ENCODE results near the gene PDIK1L.

The PDIK1L gene

GRCh38 chr1:26070296-26070962, 41.2 kb upstream of the PDIK1L start:
- TF ChIP-seq CTCF (IDR thresholded peaks at IDR 0.05; ENCODE audit: borderline replicate concordance, insufficient read depth, low read depth, low read length): no peak
- no peak overlapping the region for H3K4me3 ChIP-seq (ENCODE audit: low read depth, low read length)

- TF ChIP-seq CTCF (IDR thresholded peaks at IDR 0.05; ENCODE audit: borderline replicate concordance, insufficient read depth, low read depth, low read length): no peak
- no peak overlapping the region for H3K4me3 ChIP-seq (ENCODE audit: low read depth, low read length)
These were observed 40.7 kb upstream of the PDIK1L start for GRCh38 chr1:26070963-26071342.

GRCh38 chr1:26072305-26072704, 39.3 kb upstream of the PDIK1L start:
- TF ChIP-seq CTCF (IDR thresholded peaks at IDR 0.05; ENCODE audit: borderline replicate concordance, insufficient read depth, low read depth, low read length): no peak
- H3K4me3 ChIP-seq (ENCODE audit: low read depth, low read length): no peak overlapping the region

GRCh38 chr1:26075421-26076144, 36.0 kb upstream of the PDIK1L start:
- TF ChIP-seq CTCF (IDR thresholded peaks at IDR 0.05; ENCODE audit: borderline replicate concordance, insufficient read depth, low read depth, low read length): no peak
- no peak overlapping the region for H3K4me3 ChIP-seq (ENCODE audit: low read depth, low read length)

- TF ChIP-seq CTCF (IDR thresholded peaks at IDR 0.05; ENCODE audit: borderline replicate concordance, insufficient read depth, low read depth, low read length): no peak
- H3K4me3 ChIP-seq (ENCODE audit: low read depth, low read length): no peak overlapping the region
These were observed 34.1 kb upstream of the PDIK1L start for GRCh38 chr1:26077524-26077923.

- no peak overlapping the region for H3K4me3 ChIP-seq (ENCODE audit: low read depth, low read length)
- TF ChIP-seq CTCF (IDR thresholded peaks at IDR 0.05; ENCODE audit: borderline replicate concordance, insufficient read depth, low read depth, low read length): no peak
These were observed 33.1 kb upstream of the PDIK1L start for GRCh38 chr1:26078286-26079177.
